GM23248 (cell line): ENCODE measurements around the gene GOLGA7B. TPM values are rescaled to one million over a fixed set of nuclear protein-coding genes. Genes with fewer than 3 reads are reported as not detected.

Experiments
- DNase-seq: peaks from one replicate; pipeline ENCODE4 v3.0.0-alpha.2; 2015
- H2AFZ ChIP-seq: fragments of 200-600 bp; sonication (generic); 2 replicates; pipeline ENCODE4 v1.6.1; 2016; ENCODE audit warnings: antibody characterized with exemption
- H3F3A ChIP-seq: fragments of 200-600 bp; sonication (generic); 2 replicates; pipeline ENCODE4 v1.6.1; 2016; ENCODE audit warnings: mild to moderate bottlenecking, antibody characterized with exemption, mixed run types; ENCODE audit not compliant: insufficient read depth
- H3K27ac ChIP-seq: fragments of 200-600 bp; sonication (generic); 2 replicates; pipeline ENCODE4 v1.5.1; 2016; ENCODE audit warnings: mild to moderate bottlenecking
- H3K27me3 ChIP-seq: fragments of 200-600 bp; sonication (generic); replicated peaks from 2 replicates; pipeline ENCODE4 v1.6.1; 2016; ENCODE audit warnings: mild to moderate bottlenecking; ENCODE audit not compliant: insufficient read depth
- H3K36me3 ChIP-seq: fragments of 200-600 bp; sonication (generic); 2 replicates; pipeline ENCODE4 v1.6.1; 2016; ENCODE audit warnings: low read depth, mild to moderate bottlenecking
- H3K4me1 ChIP-seq: fragments of 200-600 bp; sonication (generic); 2 replicates; pipeline ENCODE4 v1.6.1; 2016; ENCODE audit warnings: mild to moderate bottlenecking; ENCODE audit not compliant: insufficient read depth
- H3K4me2 ChIP-seq: fragments of 200-600 bp; sonication (generic); one replicate; pipeline ENCODE4 v1.6.1; 2016; ENCODE audit warnings: mild to moderate bottlenecking; ENCODE audit not compliant: unreplicated experiment
- H3K4me3 ChIP-seq: fragments of 200-600 bp; sonication (generic); 2 replicates; pipeline ENCODE4 v1.5.1; 2016; ENCODE audit warnings: mild to moderate bottlenecking
- H3K79me2 ChIP-seq: fragments of 200-600 bp; sonication (generic); 2 replicates; pipeline ENCODE4 v1.6.1; 2016; ENCODE audit warnings: mild to moderate bottlenecking; ENCODE audit not compliant: insufficient read depth
- H3K9ac ChIP-seq: fragments of 200-600 bp; sonication (generic); 2 replicates; pipeline ENCODE4 v1.6.1; 2016; ENCODE audit warnings: mild to moderate bottlenecking
- H3K9me2 ChIP-seq: fragments of 200-600 bp; sonication (generic); 2 replicates; pipeline ENCODE4 v1.6.1; 2016; ENCODE audit warnings: mixed run types, mild to moderate bottlenecking, moderate library complexity; ENCODE audit not compliant: insufficient read depth
- H3K9me3 ChIP-seq: fragments of 200-600 bp; sonication (generic); one replicate; pipeline ENCODE4 v1.6.1; 2017; ENCODE audit warnings: low read depth
- H4K20me1 ChIP-seq: fragments of 200-600 bp; sonication (generic); 2 replicates; pipeline ENCODE4 v1.6.0; 2016; ENCODE audit not compliant: insufficient read depth
- EZH2 ChIP-seq: fragments of 200-600 bp; sonication (generic); IDR thresholded peaks from 2 replicates; pipeline ENCODE4 v1.6.1; 2018; ENCODE audit warnings: antibody characterized with exemption, mild to moderate bottlenecking; ENCODE audit not compliant: insufficient read depth, poor library complexity, severe bottlenecking
- EZH2phosphoT487 ChIP-seq: fragments of 200-600 bp; sonication (generic); IDR thresholded peaks from 2 replicates; pipeline ENCODE4 v1.6.1; 2018; ENCODE audit warnings: antibody characterized with exemption, moderate library complexity, mild to moderate bottlenecking, low read depth; ENCODE audit not compliant: insufficient read depth
- WGBS, 2 experiments: methylation state at CpG; one replicate each; pipeline ENCODE4 v1.1.6; 2015 to 2017; ENCODE audit warnings: low lambda C conversion rate in 2 of 2, low coverage in 1 of 2; ENCODE audit errors: missing lambda C conversion rate in 2 of 2; 5-methylcytosine and 5-hydroxymethylcytosine counted together
- in situ Hi-C: fragments of 300-500 bp; cut with MboI; formaldehyde crosslinking; loops from 2 replicates; pipeline ENCODE4 v1.15.0; 2020
- polyA plus RNA-seq: library from polyadenylated mRNA; unstranded; fragments of >200 nt; fragmentation: Nextera tagmentation; extraction: Ambion mirVana; gene quantifications from 2 replicates; pipeline ENCODE4 v1.2.1, GENCODE V29; 2016
- total RNA-seq: library from RNA; depleted of rRNA; stranded (reverse); fragments of >200 nt; shearing (Covaris generic); gene quantifications from 2 replicates; pipeline ENCODE4 v1.2.3, GENCODE V29; 2014

The GOLGA7B gene
- total and polyA plus RNA-seq, 2 experiments from 2014 or later = not detected

DNA sequence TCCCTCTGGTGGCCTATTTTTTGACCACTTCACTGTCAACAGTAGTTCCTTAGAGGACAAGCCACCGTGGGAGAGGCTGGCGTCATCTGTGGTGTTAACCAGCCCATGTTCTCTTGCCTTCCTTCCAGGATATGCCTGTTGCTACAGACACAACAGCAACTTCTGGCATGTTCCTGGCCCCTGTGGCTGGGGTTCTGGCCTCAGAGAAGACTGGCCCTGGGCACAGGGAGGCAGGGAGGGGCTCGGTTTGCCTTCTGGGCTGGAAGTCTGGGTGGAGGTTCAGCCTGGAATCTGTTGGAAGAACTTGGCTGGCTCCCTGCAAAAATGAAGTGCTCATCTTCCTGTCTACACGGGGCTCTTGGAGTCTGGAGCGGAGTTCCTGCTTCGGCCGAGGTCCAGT lies 25.7 kb downstream of the GOLGA7B start:
- no peak overlapping the region for H3K9ac ChIP-seq
- DNase-seq = peak; percentile 49
- H3K9me3 ChIP-seq = no peaks in the 10 kb centered on the region
- no peaks in the 10 kb centered on the region for H3K4me1 ChIP-seq
- in situ Hi-C loops = no loop called here
- TF ChIP-seq EZH2 (no peak), EZH2phosphoT487 (no peak)
- H3K27ac ChIP-seq = 0 out of 2 replicates have a peak overlapping the region, but pooled peaks have one; percentile 4
- peaks cover 44% of the 10 kb centered on the region for H3K27me3 ChIP-seq
- H3F3A ChIP-seq = no peaks in the 10 kb centered on the region
- no peaks in the 10 kb centered on the region for H3K79me2 ChIP-seq
- H3K9me2 ChIP-seq = no peaks in the 10 kb centered on the region
- no peaks in the 10 kb centered on the region for H3K36me3 ChIP-seq
- H2AFZ ChIP-seq = no peak overlapping the region
- H3K4me3 ChIP-seq = no peak overlapping the region
- peak overlapping the region; percentile 9 for H3K4me2 ChIP-seq
- WGBS, 2 experiments = 12 to 14% methylated on average over 7 of the region's 7 CpGs
- H4K20me1 ChIP-seq = no peaks in the 10 kb centered on the region

DNA sequence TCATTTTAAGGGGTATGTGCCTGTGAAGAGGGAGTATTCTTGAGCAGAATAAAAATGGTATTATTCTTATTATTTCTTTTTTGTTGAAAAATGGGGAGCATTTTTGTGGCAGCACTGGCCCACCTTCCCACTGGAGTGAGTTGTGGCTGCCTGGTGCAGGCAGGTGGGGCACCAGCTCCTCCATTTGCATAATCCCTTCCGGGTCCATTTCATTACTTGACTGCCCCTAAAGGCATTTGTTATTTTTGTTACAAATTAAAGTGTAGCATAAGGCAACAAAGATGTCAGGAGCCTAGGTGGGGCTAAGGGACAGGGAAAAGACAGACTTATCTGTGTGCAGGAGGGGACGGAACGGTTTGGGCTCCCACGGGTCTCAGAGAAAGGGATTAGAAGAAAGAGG lies 26.8 kb downstream of the GOLGA7B start:
- H3K4me2 ChIP-seq = no peak overlapping the region
- TF ChIP-seq EZH2phosphoT487 (no peak), EZH2 (no peak)
- H3K9ac ChIP-seq = no peak overlapping the region
- no peak for DNase-seq
- H4K20me1 ChIP-seq = no peaks in the 10 kb centered on the region
- in situ Hi-C loops = no loop called here
- no peaks in the 10 kb centered on the region for H3K79me2 ChIP-seq
- no peaks in the 10 kb centered on the region for H3K9me3 ChIP-seq
- peaks cover 34% of the 10 kb centered on the region for H3K27me3 ChIP-seq
- no peaks in the 10 kb centered on the region for H3K36me3 ChIP-seq
- no peaks in the 10 kb centered on the region for H3F3A ChIP-seq
- no peak overlapping the region for H3K4me3 ChIP-seq
- H3K9me2 ChIP-seq = no peaks in the 10 kb centered on the region
- WGBS, 2 experiments = 34 to 48% methylated on average over 4 of the region's 4 CpGs
- no peak overlapping the region for H3K27ac ChIP-seq
- H3K4me1 ChIP-seq = no peaks in the 10 kb centered on the region
- H2AFZ ChIP-seq = no peak overlapping the region

DNA sequence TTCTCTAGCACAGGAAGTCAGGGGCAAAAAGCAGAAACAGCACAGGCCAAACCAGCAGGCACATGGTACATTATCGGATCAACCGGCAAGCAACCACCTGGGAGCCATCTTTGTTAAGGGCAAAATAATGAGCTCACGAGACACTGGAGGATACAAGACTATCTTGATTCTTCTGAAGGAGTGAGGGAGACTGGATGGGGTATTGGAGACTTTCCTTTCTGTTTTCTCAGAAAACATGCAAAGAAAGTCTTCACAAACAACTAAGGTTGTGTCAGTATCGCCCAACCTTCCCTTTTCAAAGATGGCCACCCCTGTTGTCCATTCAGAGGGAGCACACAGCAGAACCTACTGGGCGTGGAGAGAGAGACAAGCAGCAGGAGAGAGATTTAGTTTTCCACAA lies 29.6 kb downstream of the GOLGA7B start:
- Histone ChIP-seq H3K36me3 (no peaks in the 10 kb centered on the region), H2AFZ (no peak overlapping the region), H3K79me2 (no peaks in the 10 kb centered on the region), H3K4me3 (no peak overlapping the region), H4K20me1 (no peaks in the 10 kb centered on the region), H3F3A (no peaks in the 10 kb centered on the region), H3K9me3 (no peaks in the 10 kb centered on the region), H3K4me2 (no peak overlapping the region), H3K9me2 (no peaks in the 10 kb centered on the region), H3K27me3 (peaks cover 22% of the 10 kb centered on the region), H3K4me1 (peaks cover 5% of the 10 kb centered on the region), H3K27ac (no peak overlapping the region), H3K9ac (no peak overlapping the region)
- no peak for DNase-seq
- WGBS, 2 experiments = 82 to 84% methylated on average over 5 of the region's 5 CpGs
- in situ Hi-C loops = no loop called here
- no peak for TF ChIP-seq EZH2
- TF ChIP-seq EZH2phosphoT487 = no peak

DNA sequence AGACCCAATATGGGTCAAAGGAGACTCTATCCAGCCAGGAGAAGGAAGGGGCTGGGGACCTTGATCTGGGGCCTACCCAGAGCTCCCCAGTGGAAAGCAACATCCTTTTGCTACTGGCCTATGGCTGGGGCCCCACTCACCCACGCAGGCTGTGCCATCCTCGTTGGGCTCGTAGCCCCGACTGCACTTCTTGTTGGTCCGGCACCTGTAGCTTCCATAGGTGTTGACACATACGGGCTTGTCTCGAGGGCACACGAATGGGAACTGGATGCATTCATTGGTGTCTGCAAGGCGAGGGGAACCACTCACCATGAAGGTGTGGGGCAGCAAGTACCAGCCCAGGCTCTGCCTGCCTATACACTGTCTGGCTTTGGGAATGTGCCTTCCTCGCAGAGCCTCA lies 30.5 kb downstream of the GOLGA7B start:
- Histone ChIP-seq H2AFZ (no peak overlapping the region), H3K4me2 (no peak overlapping the region), H3K4me1 (peaks cover 5% of the 10 kb centered on the region), H3K27me3 (peaks cover 15% of the 10 kb centered on the region), H3K79me2 (no peaks in the 10 kb centered on the region), H3K9me3 (no peaks in the 10 kb centered on the region), H3K9ac (no peak overlapping the region), H3F3A (no peaks in the 10 kb centered on the region), H3K9me2 (no peaks in the 10 kb centered on the region), H3K36me3 (no peaks in the 10 kb centered on the region), H3K4me3 (no peak overlapping the region), H4K20me1 (no peaks in the 10 kb centered on the region), H3K27ac (no peak overlapping the region)
- TF ChIP-seq EZH2phosphoT487 (no peak), EZH2 (no peak)
- in situ Hi-C loops = no loop called here
- no peak for DNase-seq
- 80 to 86% methylated on average over 10 of the region's 10 CpGs for WGBS, 2 experiments
